Epithelial cell of proximal tubule (primary cell): ENCODE results near the gene ZNF280B. TPM values are rescaled to one million over a fixed set of nuclear protein-coding genes. Genes with fewer than 3 reads are reported as not detected.
"Not testable (repeated sequence)": the region's sequence is repeated elsewhere in the genome, so short reads cannot be mapped to it uniquely, and the experiment has no call there.

Source experiments
- DNase-seq: peaks from one replicate; pipeline ENCODE4 v3.0.0-alpha.2; 2011; ENCODE audit warnings: low read depth
- H3K4me3 ChIP-seq: 2 replicates; pipeline ENCODE4 v1.5.1; 2011; ENCODE audit warnings: low read depth, mild to moderate bottlenecking, low read length
- CTCF ChIP-seq: conservative IDR thresholded peaks from 2 replicates; pipeline ENCODE4 v1.5.1; 2012; ENCODE audit warnings: low read depth, mild to moderate bottlenecking, low read length
- total RNA-seq: library from RNA; depleted of rRNA; stranded (reverse); fragments of >200 nt; gene quantifications from 2 replicates; pipeline ENCODE4 v1.2.3, GENCODE V29; 2015

Gene ZNF280B
- total RNA-seq, 1 donor from 2014 or later: 2.4 TPM

GRCh38 chr22:22507743-22508273 lies 734 bp downstream of the ZNF280B start:
- no peak for TF ChIP-seq CTCF
- H3K4me3 ChIP-seq: peak overlapping the region; percentile 77
- no peak for DNase-seq

- no peak for DNase-seq
- H3K4me3 ChIP-seq: no peak overlapping the region
- no peak for TF ChIP-seq CTCF
Measured at GRCh38 chr22:22506736-22507135, 1.8 kb downstream of the ZNF280B start.

GRCh38 chr22:22498267-22498666 lies 10.3 kb downstream of the ZNF280B start:
- DNase-seq: no peak
- no peak for TF ChIP-seq CTCF
- H3K4me3 ChIP-seq: no peak overlapping the region

- not testable (repeated sequence) for DNase-seq, H3K4me3 ChIP-seq
Measured at GRCh38 chr22:22491589-22491988, 17.0 kb downstream of the ZNF280B start.

- H3K4me3 ChIP-seq: no peak overlapping the region
- DNase-seq: no peak
- TF ChIP-seq CTCF: no peak
Measured at GRCh38 chr22:22488736-22489135, 19.8 kb downstream of the ZNF280B start.

- no peak for DNase-seq
- no peak overlapping the region for H3K4me3 ChIP-seq
- TF ChIP-seq CTCF: no peak
Measured at GRCh38 chr22:22487869-22488597, 20.5 kb downstream of the ZNF280B start.

- H3K4me3 ChIP-seq: no peak overlapping the region
- no peak for TF ChIP-seq CTCF
- no peak for DNase-seq
Measured at GRCh38 chr22:22487059-22487458, 21.5 kb downstream of the ZNF280B start.
